ENCODE measurements around the gene TBC1D20.
A peak's percentile ranks its signal among the peaks of the same experiment; 100 is the strongest.
"Not testable (repeated sequence)": the region's sequence is repeated elsewhere in the genome, so short reads cannot be mapped to it uniquely, and the experiment has no call there.

Gene TBC1D20

GRCh38 chr20:475463-476357, 13.4 kb upstream of the TBC1D20 start:
- DNase-seq, result no peak

GRCh38 chr20:474581-474980, 12.2 kb upstream of the TBC1D20 start:
- no peak for DNase-seq

- DNase-seq, result no peak
Observed at GRCh38 chr20:472889-473292, 10.6 kb upstream of the TBC1D20 start.

GRCh38 chr20:472137-472846, 10.0 kb upstream of the TBC1D20 start:
- no peak for DNase-seq

- no peak for DNase-seq
Observed at GRCh38 chr20:469746-470490, 7.6 kb upstream of the TBC1D20 start.

- DNase-seq, result no peak
Observed at GRCh38 chr20:467755-468154, 5.4 kb upstream of the TBC1D20 start.

- DNase-seq, result peak; percentile 42 to 46
Observed at GRCh38 chr20:461254-462198, 807 bp downstream of the TBC1D20 start.

GRCh38 chr20:460707-461106, 1.6 kb downstream of the TBC1D20 start:
- DNase-seq, result no peak

- no peak for DNase-seq
Observed at GRCh38 chr20:460180-460579, 2.2 kb downstream of the TBC1D20 start.

- DNase-seq, result no peak
Observed at GRCh38 chr20:458776-459175, 3.6 kb downstream of the TBC1D20 start.

- no peak for DNase-seq
Observed at GRCh38 chr20:454951-455350, 7.4 kb downstream of the TBC1D20 start.

- DNase-seq, result not testable (repeated sequence)
Observed at GRCh38 chr20:452021-452420, 10.3 kb downstream of the TBC1D20 start.

- no peak for DNase-seq
Observed at GRCh38 chr20:445514-446336, 16.6 kb downstream of the TBC1D20 start.

GRCh38 chr20:444862-445426, 17.4 kb downstream of the TBC1D20 start:
- DNase-seq, result no peak

GRCh38 chr20:444117-444516, 18.2 kb downstream of the TBC1D20 start:
- DNase-seq, result no peak

- DNase-seq, result no peak
Observed at GRCh38 chr20:443223-443775, 19.0 kb downstream of the TBC1D20 start.

GRCh38 chr20:440636-441035, 21.7 kb downstream of the TBC1D20 start:
- DNase-seq, result no peak

- DNase-seq, result no peak
Observed at GRCh38 chr20:440148-440547, 22.2 kb downstream of the TBC1D20 start.

GRCh38 chr20:438571-439469, 23.5 kb downstream of the TBC1D20 start:
- peak; percentile 52 to 53 for DNase-seq
